HUES6 (cell line): ENCODE results near the gene ADAMTSL2.
A peak's percentile ranks its signal among the peaks of the same experiment; 100 is the strongest.

Experiments
- H3K27ac ChIP-seq: 2 replicates; pipeline ENCODE4 v1.7.0; 2013; ENCODE audit warnings: low read depth, mild to moderate bottlenecking, low read length, inconsistent platforms
- H3K27me3 ChIP-seq: 2 replicates; pipeline ENCODE4 v1.6.1; 2013; ENCODE audit warnings: low read length; ENCODE audit not compliant: control insufficient read depth, insufficient read depth
- H3K36me3 ChIP-seq: 2 replicates; pipeline ENCODE4 v1.6.1; 2013; ENCODE audit warnings: low read length; ENCODE audit not compliant: control insufficient read depth, insufficient read depth
- H3K4me1 ChIP-seq: 2 replicates; pipeline ENCODE4 v1.6.1; 2013; ENCODE audit warnings: low read length; ENCODE audit not compliant: control insufficient read depth, insufficient read depth
- H3K4me3 ChIP-seq: 2 replicates; pipeline ENCODE4 v1.5.1; 2013; ENCODE audit warnings: low read depth, low read length
- H3K9ac ChIP-seq: one replicate; pipeline ENCODE4 v1.6.1; 2013; ENCODE audit warnings: mild to moderate bottlenecking, low read length
- H3K9me3 ChIP-seq: 2 replicates; pipeline ENCODE4 v1.6.1; 2013; ENCODE audit warnings: low read depth, low read length; ENCODE audit not compliant: control insufficient read depth, insufficient read depth

ADAMTSL2 gene

GRCh38 chr9:133538851-133539833 is 4.6 kb downstream of the ADAMTSL2 start:
- H3K4me3 ChIP-seq, result no peak overlapping the region
- H3K27me3 ChIP-seq, result peaks cover 13% of the 10 kb centered on the region
- no peak overlapping the region for H3K27ac ChIP-seq
- peaks cover 27% of the 10 kb centered on the region for H3K4me1 ChIP-seq
- no peaks in the 10 kb centered on the region for H3K9me3 ChIP-seq
- no peaks in the 10 kb centered on the region for H3K36me3 ChIP-seq
- H3K9ac ChIP-seq, result peak overlapping the region; percentile 17

DNA sequence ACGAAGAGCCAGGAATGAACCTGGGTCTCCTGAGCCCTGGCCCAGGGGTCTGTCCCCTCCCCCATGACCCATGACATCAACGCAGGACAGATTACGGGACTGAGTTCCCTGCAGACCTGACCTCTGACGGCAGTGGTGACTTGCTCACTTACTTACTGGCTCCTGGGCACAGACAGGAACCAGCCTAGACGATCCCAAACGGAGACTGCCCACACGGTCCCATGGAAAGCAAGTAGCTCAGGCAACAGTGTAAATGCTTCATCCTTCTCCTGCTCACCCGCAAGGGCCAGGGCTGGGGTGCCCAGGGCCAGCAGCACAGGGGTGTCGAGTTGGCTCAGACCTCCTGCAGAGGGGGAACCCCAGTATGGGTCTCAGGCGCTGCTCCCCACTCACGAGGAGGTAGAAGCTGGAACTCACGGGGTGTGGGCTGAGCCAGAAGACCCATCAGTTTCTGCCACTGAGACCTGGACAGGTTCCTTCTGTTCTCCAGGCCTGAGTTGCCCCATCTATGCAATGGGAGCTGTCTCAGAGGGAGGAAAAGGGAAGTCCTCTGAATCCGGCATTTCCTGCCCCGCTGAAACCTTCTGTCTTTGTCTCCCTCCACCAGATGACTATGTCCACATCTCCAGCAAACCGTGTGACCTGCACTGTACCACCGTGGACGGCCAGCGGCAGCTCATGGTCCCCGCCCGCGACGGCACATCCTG is 5.6 kb downstream of the ADAMTSL2 start:
- H3K36me3 ChIP-seq, result no peaks in the 10 kb centered on the region
- no peak overlapping the region for H3K27ac ChIP-seq
- H3K9ac ChIP-seq, result no peak overlapping the region
- no peak overlapping the region for H3K4me3 ChIP-seq
- peaks cover 26% of the 10 kb centered on the region for H3K4me1 ChIP-seq
- H3K27me3 ChIP-seq, result peaks cover 7% of the 10 kb centered on the region
- no peaks in the 10 kb centered on the region for H3K9me3 ChIP-seq

DNA sequence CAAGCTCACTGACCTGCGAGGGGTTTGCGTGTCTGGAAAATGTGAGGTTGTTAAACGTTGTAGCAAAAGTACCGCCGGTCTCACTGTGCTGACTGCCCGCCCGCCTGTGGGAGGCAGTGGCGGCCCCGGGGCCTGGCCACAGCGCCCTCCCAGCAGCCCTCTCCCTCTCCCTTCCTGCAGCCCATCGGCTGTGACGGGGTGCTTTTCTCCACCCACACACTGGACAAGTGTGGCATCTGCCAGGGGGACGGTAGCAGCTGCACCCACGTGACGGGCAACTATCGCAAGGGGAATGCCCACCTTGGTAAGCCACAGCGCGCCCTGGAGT is 6.2 kb downstream of the ADAMTSL2 start:
- Histone ChIP-seq H3K27me3 (peaks cover 3% of the 10 kb centered on the region), H3K4me1 (peaks cover 25% of the 10 kb centered on the region), H3K4me3 (no peak overlapping the region), H3K27ac (no peak overlapping the region), H3K9me3 (no peaks in the 10 kb centered on the region), H3K36me3 (no peaks in the 10 kb centered on the region), H3K9ac (no peak overlapping the region)

DNA sequence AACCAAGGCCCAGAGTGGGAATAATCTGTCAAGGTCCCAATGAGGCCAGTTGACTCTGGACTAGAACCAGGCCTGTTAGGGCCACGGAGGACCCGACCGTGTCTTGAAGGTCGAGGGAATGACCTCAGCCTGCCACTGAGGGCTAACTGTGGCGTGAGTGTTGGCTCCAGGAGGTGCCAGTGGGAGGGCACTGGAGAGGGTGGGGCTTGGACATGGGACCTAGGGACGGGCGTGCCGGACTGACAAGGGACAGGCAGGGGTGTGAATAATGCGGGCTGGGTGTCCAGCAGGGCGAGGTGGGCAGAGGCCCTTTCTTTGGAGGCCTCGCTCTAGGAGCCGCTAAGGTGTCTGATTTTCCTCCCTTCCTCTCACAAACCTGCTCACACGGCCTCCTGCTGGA is 7.5 kb downstream of the ADAMTSL2 start:
- H3K9me3 ChIP-seq, result no peaks in the 10 kb centered on the region
- H3K4me3 ChIP-seq, result no peak overlapping the region
- no peaks in the 10 kb centered on the region for H3K36me3 ChIP-seq
- H3K27me3 ChIP-seq, result no peaks in the 10 kb centered on the region; the same call in 1 of the 2 replicates
- peaks cover 23% of the 10 kb centered on the region for H3K4me1 ChIP-seq
- H3K9ac ChIP-seq, result no peak overlapping the region
- H3K27ac ChIP-seq, result no peak overlapping the region

DNA sequence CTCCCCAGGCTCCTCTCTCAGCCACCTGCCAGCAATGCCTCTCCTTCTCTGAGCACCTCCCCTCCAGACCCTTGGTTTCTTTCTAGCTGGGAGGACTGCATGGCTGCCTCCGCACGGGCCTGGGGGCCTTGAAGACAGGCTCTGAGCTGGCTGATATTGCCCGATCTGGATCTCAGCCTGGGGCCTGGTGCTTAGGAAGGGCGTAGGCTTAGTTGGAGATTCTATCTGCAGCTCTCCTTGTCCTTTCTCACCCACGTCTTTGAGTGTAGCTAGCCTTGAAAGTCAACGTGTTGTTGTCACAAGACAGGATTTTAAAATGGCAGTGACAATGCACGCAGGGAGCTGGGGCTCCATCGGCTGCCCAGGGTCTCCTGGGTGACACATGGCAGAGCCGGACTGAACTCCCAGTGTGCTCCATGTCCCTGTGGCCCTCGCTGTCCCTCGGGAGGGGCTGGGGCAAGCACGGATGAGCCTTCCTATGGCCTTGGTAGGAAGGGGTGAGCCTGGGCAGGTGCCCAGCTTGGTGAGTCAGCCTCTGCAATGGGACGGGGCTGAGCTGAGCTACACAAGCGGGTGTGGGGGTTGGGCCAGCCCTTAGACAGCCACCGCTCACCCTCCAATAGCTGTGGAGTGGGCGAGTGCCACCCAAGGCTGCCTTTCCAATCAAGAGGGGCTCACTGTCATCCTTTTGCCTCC is 9.4 kb downstream of the ADAMTSL2 start:
- H3K27me3 ChIP-seq, result no peaks in the 10 kb centered on the region
- H3K4me1 ChIP-seq, result peaks cover 15% of the 10 kb centered on the region
- H3K9me3 ChIP-seq, result no peaks in the 10 kb centered on the region
- no peaks in the 10 kb centered on the region for H3K36me3 ChIP-seq
- H3K4me3 ChIP-seq, result no peak overlapping the region
- H3K9ac ChIP-seq, result no peak overlapping the region
- H3K27ac ChIP-seq, result no peak overlapping the region

DNA sequence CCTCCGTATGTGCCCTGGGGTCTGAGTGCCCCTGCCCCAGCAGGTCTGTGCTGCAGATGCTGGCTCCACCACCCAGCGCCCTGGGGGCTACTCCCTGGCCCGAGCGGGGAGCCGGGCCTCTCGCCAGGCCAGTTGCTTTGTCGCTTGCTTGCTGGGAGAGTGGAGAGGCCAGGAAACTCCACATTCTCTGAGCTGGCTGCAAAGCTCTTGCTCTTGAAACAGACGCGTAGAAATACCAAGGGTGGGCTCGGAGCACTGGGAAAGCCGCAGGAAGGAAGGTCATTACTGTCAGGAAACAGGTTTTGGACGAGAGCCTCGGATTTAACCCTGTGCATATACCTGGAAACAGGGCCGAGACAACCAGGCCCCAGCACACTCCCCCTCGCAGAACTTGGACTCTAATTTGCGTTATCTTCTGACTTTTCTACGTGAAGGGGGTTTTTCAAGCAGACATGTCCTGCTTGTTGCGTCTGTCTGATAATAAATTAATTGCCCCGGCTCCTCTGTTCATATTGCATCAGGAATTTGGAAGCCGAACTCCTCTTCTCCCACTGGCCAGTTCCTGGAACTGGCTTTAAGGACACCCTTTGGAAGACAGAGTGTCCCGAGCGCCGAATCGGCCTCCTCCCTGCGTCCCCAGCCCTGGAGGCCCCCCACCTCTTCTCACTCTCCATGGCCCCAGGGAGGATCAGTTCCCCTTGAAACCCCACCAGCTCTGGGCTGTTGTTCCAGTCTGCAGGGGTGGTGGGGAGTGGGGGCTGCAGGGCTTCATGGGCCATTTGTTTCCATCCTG is 11.2 kb downstream of the ADAMTSL2 start:
- H3K36me3 ChIP-seq, result no peaks in the 10 kb centered on the region
- no peak overlapping the region for H3K27ac ChIP-seq
- no peak overlapping the region for H3K4me3 ChIP-seq
- no peaks in the 10 kb centered on the region for H3K27me3 ChIP-seq
- no peaks in the 10 kb centered on the region; the same call in 1 of the 2 replicates for H3K4me1 ChIP-seq
- no peak overlapping the region for H3K9ac ChIP-seq
- no peaks in the 10 kb centered on the region for H3K9me3 ChIP-seq

DNA sequence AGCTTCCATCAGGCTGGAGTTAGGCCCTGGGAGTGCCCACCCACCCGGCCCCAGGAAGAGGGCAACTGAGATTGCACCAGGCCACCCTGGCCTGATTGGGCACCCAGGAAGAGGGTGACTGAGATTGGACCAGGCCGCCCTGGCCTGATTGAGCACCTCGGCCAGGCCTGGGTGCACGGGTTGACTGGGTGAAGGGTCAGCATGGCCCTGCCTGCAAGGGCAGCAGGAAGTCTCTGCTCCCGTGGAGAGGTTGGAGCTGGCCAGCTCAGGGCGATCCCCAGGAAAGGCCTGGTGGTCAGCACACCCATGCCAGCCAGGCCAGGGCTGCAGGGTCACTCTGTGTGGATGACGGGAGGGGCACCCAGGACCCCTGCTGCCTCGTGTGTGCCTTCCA is 11.8 kb downstream of the ADAMTSL2 start:
- H3K27ac ChIP-seq, result no peak overlapping the region
- no peaks in the 10 kb centered on the region; the same call in 1 of the 2 replicates for H3K4me1 ChIP-seq
- no peaks in the 10 kb centered on the region for H3K36me3 ChIP-seq
- H3K27me3 ChIP-seq, result no peaks in the 10 kb centered on the region
- H3K9me3 ChIP-seq, result no peaks in the 10 kb centered on the region
- no peak overlapping the region for H3K9ac ChIP-seq
- H3K4me3 ChIP-seq, result no peak overlapping the region

- no peaks in the 10 kb centered on the region; the same call in 1 of the 2 replicates for H3K4me1 ChIP-seq
- no peaks in the 10 kb centered on the region for H3K36me3 ChIP-seq
- H3K27ac ChIP-seq, result no peak overlapping the region
- no peaks in the 10 kb centered on the region for H3K9me3 ChIP-seq
- H3K4me3 ChIP-seq, result no peak overlapping the region
- no peaks in the 10 kb centered on the region for H3K27me3 ChIP-seq
- no peak overlapping the region for H3K9ac ChIP-seq
These were observed 12.6 kb downstream of the ADAMTSL2 start for GRCh38 chr9:133547116-133547515.

DNA sequence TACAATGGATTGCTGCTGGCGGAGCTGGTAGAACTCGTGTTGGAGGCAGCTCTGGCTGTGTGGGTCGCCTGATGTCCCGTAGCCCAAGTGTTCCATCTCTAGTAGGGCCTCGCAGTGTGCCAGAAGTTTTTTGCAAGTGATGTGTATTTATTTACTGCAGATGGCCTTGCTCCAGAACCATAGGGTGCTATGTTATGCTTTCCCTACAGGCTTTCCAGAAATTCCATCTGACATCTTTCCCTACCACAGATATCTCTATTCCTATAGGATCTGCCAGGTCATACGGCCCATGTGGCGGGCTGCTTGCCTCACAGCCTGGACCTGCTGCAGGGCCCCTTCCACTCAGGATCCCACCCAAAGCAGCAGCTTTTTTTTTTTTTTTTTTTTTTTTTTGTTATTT is 16.9 kb downstream of the ADAMTSL2 start:
- Histone ChIP-seq H3K36me3 (no peaks in the 10 kb centered on the region), H3K27ac (no peak overlapping the region), H3K9me3 (no peaks in the 10 kb centered on the region), H3K9ac (no peak overlapping the region), H3K4me1 (peaks cover 18% of the 10 kb centered on the region; the same call in 1 of the 2 replicates), H3K4me3 (no peak overlapping the region), H3K27me3 (no peaks in the 10 kb centered on the region)

DNA sequence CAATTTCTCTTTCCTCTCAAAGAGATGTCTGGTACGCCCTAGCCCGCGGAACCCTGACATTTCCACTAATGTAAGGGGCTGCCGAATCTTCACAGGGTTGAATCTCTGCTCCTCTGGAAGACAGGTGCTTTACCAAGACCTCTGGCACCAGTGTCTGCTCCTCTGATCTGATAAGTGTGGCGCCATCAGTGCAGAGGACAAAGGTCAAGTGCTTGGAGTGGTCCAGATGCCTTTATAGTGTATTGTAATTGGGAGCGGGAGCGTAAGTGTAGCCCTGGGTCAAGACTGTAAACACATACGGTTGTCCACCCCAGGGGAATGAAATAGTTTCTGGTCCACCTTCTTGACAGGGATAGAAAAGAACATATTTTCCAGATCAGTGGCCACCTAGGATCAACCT is 17.7 kb downstream of the ADAMTSL2 start:
- Histone ChIP-seq H3K27me3 (no peaks in the 10 kb centered on the region), H3K4me3 (no peak overlapping the region), H3K36me3 (no peaks in the 10 kb centered on the region)

More for the DNA sequence above, 17.7 kb downstream of the ADAMTSL2 start:
- no peak overlapping the region for H3K9ac ChIP-seq
- H3K27ac ChIP-seq, result no peak overlapping the region
- peaks cover 18% of the 10 kb centered on the region; the same call in 1 of the 2 replicates for H3K4me1 ChIP-seq
- H3K9me3 ChIP-seq, result no peaks in the 10 kb centered on the region
